CD4-positive, alpha-beta T cell treated with Interleukin-17A for 4 hours (primary cell): ENCODE data around the gene PCDH17.

Experiments used
- DNase-seq: peaks from one replicate; pipeline ENCODE4 v3.0.0-alpha.2; 2020; ENCODE audit warnings: mixed read lengths

Gene PCDH17, protein sequence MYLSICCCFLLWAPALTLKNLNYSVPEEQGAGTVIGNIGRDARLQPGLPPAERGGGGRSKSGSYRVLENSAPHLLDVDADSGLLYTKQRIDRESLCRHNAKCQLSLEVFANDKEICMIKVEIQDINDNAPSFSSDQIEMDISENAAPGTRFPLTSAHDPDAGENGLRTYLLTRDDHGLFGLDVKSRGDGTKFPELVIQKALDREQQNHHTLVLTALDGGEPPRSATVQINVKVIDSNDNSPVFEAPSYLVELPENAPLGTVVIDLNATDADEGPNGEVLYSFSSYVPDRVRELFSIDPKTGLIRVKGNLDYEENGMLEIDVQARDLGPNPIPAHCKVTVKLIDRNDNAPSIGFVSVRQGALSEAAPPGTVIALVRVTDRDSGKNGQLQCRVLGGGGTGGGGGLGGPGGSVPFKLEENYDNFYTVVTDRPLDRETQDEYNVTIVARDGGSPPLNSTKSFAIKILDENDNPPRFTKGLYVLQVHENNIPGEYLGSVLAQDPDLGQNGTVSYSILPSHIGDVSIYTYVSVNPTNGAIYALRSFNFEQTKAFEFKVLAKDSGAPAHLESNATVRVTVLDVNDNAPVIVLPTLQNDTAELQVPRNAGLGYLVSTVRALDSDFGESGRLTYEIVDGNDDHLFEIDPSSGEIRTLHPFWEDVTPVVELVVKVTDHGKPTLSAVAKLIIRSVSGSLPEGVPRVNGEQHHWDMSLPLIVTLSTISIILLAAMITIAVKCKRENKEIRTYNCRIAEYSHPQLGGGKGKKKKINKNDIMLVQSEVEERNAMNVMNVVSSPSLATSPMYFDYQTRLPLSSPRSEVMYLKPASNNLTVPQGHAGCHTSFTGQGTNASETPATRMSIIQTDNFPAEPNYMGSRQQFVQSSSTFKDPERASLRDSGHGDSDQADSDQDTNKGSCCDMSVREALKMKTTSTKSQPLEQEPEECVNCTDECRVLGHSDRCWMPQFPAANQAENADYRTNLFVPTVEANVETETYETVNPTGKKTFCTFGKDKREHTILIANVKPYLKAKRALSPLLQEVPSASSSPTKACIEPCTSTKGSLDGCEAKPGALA (N-terminal part only)

DNA sequence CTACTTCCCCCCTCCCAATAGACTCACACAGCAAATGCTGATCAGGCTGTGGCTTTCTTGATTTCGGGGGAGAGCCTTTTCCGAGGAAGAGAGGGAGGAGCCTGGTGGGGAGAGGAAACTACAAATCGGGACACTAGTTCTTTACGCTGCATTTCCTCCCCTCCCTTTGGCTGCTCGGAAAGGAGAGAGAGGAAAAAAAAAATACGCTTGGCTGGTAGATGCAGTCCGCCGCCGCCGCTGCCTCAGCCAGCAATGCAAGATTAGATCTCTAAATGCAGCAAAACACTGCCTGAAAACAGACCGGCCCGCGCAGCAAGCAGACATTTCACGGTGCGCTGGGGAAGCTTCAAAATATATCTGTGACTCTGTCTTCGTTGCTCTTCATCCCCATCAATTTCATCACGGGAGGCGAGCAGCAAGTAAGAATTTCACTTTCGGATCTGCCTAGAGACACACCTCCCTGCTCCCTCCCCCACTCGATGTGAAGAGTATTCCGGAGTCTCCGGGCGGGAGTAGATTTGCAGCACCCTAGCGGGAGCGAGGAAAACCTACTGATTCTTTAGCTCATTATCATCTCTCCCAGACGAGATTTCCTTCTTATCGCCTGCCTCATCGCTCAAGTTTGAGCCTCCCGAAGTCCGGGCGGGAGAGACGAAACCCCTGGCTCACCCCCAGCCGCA is at the start of gene PCDH17:
PCDH17 (plus strand) TSS at position 149 of the 680 bp plus-strand sequence. CDS start 803 bp downstream, outside the sequence.
- DNase-seq, result no peak

DNA sequence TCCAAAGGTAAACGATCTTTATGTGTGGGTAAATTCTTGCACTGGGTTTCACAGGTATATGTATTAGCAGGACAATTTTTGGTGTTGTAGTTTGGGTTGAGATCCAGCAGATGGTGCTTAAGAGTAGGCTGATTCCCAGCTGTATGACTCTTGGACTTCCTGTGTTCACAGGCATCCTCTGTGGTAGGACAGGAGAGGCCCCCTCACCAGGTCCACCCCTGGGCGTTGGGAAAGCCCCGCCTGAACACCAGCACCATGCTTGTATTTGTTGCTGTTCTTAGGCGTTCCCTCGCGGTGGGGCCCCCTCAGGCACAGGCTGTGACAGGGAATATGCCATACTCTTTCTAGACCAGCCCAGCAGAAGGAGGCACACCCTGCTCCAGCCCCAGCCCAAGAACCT is 49.5 kb upstream of the PCDH17 start:
- no peak for DNase-seq

DNA sequence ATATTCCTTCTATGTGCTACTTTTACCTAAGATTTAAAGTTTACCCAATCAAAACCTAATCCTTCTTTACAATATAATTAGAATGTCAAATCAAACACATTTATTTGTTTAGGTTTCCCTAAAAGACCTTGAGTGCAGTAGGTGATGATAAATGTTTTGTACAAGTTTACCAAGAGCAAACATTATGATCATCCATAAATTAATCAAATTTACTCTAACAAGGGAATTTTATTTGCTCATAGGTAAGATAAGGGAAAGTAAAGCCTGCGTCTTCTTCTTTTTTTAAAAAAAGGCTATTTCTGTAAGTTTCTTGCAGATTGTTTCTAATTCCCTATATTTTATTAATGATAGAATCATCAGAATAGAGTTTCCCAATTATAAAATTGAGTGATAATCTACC is 48.0 kb upstream of the PCDH17 start:
- DNase-seq, result no peak

DNA sequence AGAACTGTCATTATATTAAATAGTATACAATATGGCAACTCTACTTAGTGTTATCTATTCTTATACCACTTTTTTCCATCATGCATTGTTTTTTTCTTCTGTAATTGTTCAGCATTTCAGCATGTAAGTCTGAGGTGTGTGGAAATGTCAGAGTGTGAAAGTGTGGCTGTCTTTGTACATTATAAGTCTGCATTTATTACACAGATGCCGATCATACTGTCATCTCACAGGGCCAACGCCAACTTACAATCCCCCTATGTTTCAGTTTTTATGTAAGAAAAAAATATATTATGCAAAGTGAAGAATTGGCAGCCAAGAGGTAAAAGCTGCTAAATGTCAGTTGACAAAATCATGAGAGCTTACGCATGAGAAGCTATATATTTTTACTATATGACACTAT is 42.9 kb upstream of the PCDH17 start:
- DNase-seq, result no peak

DNA sequence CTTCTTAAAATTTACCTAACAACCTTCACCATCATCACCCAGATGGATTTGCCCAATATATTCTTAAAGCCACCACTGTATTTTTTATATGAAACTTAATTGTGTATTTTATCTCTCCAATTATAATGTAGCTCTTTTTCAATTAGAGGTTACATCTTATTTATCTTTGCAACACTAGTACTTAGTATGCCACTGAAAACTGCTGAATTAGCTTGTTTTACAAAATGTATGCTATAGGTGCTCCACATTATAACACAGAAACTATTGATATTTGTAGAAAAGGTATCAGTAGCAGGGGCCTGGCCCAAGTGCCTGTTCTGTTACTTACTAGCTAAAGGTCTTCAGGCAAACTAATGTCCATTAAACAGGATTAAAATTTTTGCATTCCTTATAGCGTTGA is 35.8 kb upstream of the PCDH17 start:
- no peak for DNase-seq

DNA sequence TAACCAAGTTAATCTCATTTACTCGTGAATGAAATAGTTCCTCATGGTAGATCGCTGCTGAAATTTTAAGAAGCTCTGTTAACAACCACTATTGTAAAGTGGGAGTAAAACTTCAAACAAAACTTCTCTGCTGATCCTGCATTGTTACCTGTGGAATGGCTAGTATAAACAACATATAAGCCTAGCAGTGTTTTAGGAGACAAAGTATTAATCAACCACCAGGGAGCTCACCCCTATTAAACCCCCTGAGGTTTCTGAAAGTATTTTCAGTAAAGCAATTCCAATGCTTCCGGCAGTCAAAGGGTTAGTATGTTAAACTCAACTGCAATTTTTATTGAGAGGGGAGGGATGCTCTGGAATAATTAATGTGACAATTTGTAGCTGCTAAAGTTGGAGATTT is 30.0 kb upstream of the PCDH17 start:
- no peak for DNase-seq

DNA sequence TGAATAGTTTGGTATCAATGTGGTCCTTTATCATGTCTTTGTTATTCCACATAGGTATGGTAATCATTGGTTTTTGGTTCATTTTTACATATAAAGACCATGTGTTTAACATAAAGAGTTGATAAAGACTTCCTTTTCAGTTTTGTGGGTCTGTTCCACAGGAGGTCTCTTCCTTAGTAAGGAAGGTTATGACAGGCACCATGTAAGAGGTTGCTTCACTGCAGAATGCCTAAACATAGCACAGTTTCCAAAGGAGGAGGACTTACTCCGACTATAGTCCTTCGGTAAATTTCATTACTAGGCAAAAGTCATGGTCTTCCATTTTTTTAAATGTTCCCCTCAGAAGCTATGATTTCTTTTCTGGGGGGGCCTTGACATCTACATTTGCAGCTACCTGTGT is 27.1 kb upstream of the PCDH17 start:
- no peak for DNase-seq

DNA sequence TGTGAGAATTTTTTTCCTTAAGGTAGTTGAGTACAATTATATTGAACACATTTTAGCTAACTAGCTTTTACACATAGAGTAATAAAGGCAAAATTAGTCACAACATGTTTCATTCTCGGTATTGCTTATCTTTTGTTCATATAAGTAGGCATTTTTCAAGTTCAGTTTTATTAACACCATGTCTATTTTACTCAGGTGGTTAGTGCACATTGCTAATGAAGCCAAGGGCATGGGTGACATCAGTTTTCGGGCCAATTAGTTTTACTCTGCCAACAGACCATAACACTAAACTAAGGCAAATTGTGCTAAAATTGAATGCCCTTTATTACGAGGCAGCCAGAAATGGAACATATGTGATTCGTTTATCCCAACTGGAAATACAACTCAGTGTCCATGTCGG is 19.6 kb upstream of the PCDH17 start:
- no peak for DNase-seq

DNA sequence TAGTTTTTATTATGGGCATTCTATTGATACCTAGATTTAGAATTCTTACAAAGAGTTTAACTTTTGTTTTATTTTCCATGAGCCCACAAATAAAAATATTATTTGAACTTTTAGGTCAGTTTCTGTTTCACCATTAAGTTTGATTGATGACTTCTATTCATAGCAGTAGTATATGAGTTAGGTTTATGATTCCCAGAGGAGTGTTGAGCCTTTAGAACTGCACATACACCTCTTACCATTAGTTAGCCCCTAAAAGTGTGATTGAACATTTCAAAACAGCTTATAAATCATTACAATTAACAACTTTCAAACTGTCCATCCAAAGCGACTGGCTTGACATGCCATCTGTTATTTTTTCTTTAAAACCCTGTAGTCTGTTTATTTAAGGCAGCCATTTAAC is 19.0 kb upstream of the PCDH17 start:
- DNase-seq, result no peak

DNA sequence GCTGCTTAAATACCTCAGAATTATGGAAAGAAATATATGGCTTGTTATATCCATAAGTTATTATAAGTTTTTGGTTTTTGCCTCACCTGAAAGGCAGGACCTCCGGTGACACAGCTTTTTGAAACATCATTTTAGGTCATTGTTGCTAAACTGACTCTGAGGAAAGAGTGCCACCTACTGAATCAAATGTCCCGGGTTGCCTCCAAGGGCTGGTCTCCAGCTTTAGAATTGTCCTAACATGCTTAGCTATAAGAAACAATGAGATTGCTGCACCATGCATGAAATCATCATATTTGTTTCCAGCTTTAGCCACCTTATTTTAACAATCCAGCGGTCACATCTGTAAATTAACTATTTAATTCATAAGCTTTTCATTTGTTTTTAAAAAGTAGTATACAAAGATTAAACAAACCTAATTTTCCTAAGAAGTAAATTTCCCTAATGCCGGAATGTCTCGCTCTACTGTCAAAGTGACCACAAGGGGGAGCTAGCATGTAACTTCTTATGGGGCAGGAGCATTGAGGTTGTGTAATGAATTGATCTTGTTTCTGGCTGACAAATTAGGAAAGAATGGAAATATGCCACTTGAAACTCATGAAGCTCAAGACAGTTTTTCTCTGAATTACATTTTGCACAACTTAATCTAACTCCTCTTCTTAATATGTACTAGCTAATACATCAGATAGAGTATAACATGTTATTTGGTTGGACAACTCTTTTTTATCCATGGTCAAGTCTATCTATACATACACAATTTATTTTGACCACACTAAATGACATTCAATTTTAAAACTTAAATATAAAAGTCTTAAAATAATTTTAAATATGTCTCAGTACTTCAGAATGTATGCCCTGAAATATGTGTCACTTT is 6.7 kb upstream of the PCDH17 start:
- DNase-seq, result peak; percentile 18

DNA sequence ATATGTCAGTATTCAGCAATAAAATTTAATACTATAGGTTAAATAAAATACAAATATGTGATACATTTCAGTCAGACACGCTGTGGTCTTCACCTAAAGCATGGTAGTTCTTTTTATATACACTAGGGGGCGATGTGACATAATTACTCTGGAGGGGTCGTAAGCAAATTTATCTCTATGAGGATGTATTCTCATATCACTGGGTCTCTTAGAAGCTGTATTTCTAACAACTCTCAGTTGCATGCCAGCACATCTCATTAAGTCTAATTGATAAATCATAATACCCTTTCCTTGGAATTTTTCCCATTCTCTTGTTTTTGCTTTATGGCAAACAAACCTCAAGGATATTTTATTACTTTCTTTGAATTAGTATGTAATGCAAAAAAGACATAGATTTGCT is 3.9 kb upstream of the PCDH17 start:
- DNase-seq, result no peak

DNA sequence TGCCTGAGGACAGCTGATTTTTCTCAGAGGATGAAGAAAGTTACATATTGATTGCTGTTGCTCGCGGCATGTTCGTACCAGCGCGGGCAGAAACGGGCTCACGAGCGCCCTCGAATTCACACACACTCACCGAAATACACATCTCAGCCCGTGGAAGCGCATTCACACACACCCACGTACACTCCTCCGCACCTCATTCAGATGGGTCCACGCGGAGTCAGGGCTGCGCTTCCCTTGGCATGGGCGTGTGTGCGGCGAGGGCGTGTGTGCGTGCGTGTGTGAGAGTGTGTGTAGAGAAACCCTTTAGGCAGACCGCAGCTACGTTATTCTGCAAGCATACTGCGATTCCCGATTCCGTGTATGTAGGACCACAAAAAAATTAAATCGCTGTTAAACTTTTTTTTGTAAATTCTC is 2.1 kb upstream of the PCDH17 start:
- no peak for DNase-seq

DNA sequence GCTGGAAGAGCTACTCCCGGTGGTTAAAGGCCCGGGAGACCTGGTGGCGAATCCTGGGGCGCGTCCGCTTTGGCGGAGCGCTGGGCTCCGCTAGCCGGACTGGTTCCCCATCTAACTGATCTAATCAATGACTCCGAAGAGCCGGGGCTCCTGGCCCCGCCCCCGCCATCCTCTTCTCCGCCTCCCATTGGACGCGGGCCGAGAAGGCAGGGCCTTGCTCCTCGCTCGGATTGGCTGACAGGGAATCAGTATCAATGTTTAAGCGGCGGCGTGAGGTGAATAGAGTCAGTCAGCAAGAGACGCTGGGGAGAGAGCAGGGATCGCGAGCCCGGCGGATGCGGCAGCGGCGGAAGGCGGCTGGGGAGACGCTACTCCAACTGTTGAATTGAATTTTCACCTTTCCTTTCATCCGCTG is 1.7 kb upstream of the PCDH17 start:
- DNase-seq, result peak; percentile 32

DNA sequence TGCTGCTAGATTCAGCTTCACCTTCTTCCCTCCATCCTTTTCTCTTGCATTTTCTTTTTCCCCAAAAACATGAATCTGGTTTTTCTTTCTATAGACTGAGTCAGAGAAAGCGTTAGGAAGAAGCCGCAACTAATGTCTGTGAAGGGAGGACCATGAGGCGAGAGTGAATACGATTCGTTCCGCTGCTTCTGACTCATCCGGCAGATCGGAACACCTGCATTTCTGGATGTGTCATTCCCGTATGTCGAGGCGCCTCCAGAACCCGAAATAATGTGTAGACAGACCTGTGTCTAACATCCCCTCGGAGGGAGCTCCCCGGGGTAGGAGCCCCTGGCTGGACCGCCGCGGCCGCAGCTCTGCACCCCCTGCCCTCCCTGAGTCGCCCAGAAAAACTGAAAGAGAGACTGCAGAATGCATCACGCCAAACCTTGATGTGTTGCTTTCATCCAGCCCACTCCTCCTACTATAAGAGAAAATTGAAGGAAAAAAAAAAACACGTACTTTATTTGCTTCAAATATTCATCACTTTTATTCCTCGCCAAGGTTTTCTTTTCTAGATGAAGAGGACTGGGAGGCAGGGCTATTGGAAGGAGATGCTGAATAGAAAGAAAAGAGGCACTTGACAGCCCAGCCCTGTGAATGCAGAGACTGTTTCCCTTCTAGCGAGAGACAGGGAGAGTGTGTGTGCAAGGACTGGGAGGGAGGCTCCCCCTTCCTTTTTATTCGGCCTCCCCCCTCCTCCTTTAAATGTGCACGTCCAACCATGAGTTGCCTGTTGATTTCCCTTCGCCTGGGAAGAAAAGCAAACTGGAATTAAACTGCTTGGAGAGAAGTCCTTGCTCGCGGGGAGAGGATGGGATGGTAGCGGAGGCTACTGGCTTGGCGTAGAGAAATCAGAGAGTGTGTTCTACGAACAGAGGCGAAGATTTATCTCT is 616 bp upstream of the PCDH17 start:
- no peak for DNase-seq

DNA sequence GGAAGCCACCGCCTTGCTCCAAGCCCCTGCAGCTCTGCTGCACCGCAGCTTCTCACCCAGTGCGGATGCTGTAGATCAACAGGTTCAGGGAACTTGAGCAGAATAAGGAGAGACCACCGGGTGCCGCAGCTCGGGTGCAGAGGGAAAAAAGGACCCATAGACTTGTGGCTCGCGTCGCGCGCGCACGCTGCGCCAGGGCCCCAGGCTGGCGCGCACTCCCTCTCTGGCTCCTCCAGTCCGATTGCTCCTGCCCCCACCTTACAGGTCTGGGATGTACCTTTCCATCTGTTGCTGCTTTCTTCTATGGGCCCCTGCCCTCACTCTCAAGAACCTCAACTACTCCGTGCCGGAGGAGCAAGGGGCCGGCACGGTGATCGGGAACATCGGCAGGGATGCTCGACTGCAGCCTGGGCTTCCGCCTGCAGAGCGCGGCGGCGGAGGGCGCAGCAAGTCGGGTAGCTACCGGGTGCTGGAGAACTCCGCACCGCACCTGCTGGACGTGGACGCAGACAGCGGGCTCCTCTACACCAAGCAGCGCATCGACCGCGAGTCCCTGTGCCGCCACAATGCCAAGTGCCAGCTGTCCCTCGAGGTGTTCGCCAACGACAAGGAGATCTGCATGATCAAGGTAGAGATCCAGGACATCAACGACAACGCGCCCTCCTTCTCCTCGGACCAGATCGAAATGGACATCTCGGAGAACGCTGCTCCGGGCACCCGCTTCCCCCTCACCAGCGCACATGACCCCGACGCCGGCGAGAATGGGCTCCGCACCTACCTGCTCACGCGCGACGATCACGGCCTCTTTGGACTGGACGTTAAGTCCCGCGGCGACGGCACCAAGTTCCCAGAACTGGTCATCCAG is 964 bp downstream of the PCDH17 start:
- no peak for DNase-seq

DNA sequence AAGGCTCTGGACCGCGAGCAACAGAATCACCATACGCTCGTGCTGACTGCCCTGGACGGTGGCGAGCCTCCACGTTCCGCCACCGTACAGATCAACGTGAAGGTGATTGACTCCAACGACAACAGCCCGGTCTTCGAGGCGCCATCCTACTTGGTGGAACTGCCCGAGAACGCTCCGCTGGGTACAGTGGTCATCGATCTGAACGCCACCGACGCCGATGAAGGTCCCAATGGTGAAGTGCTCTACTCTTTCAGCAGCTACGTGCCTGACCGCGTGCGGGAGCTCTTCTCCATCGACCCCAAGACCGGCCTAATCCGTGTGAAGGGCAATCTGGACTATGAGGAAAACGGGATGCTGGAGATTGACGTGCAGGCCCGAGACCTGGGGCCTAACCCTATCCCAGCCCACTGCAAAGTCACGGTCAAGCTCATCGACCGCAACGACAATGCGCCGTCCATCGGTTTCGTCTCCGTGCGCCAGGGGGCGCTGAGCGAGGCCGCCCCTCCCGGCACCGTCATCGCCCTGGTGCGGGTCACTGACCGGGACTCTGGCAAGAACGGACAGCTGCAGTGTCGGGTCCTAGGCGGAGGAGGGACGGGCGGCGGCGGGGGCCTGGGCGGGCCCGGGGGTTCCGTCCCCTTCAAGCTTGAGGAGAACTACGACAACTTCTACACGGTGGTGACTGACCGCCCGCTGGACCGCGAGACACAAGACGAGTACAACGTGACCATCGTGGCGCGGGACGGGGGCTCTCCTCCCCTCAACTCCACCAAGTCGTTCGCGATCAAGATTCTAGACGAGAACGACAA is 1.8 kb downstream of the PCDH17 start:
- DNase-seq, result no peak

DNA sequence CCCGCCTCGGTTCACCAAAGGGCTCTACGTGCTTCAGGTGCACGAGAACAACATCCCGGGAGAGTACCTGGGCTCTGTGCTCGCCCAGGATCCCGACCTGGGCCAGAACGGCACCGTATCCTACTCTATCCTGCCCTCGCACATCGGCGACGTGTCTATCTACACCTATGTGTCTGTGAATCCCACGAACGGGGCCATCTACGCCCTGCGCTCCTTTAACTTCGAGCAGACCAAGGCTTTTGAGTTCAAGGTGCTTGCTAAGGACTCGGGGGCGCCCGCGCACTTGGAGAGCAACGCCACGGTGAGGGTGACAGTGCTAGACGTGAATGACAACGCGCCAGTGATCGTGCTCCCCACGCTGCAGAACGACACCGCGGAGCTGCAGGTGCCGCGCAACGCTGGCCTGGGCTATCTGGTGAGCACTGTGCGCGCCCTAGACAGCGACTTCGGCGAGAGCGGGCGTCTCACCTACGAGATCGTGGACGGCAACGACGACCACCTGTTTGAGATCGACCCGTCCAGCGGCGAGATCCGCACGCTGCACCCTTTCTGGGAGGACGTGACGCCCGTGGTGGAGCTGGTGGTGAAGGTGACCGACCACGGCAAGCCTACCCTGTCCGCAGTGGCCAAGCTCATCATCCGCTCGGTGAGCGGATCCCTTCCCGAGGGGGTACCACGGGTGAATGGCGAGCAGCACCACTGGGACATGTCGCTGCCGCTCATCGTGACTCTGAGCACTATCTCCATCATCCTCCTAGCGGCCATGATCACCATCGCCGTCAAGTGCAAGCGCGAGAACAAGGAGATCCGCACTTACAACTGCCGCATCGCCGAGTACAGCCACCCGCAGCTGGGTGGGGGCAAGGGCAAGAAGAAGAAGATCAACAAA is 2.6 kb downstream of the PCDH17 start:
- DNase-seq, result no peak

DNA sequence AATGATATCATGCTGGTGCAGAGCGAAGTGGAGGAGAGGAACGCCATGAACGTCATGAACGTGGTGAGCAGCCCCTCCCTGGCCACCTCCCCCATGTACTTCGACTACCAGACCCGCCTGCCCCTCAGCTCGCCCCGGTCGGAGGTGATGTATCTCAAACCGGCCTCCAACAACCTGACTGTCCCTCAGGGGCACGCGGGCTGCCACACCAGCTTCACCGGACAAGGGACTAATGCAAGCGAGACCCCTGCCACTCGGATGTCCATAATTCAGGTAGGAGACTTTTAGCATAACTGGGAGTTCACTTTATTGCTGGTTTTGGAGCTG is 3.3 kb downstream of the PCDH17 start:
- DNase-seq, result no peak
